Subcutaneous abdominal adipose tissue (tissue), 5 donors: ENCODE data around the gene HEPACAM.

Source experiments
- H3K27ac ChIP-seq: one replicate; pipeline ENCODE4 v1.7.0; 2013; ENCODE audit warnings: low read depth, mild to moderate bottlenecking, inconsistent platforms, low read length, moderate library complexity
- H3K27me3 ChIP-seq, 5 donors: one replicate each; pipeline ENCODE4 v1.7.0; 2013; ENCODE audit warnings: low read length in 5 of 5, inconsistent platforms in 1 of 5; ENCODE audit not compliant: control insufficient read depth in 5 of 5, insufficient read depth in 4 of 5
- H3K36me3 ChIP-seq, 5 donors: one replicate each; pipeline ENCODE4 v1.7.0; 2013; ENCODE audit warnings: low read length in 5 of 5; ENCODE audit not compliant: control insufficient read depth in 5 of 5, insufficient read depth in 5 of 5
- H3K4me1 ChIP-seq, 5 donors: one replicate each; pipeline ENCODE4 v1.7.0; 2013; ENCODE audit warnings: low read length in 5 of 5, mild to moderate bottlenecking in 3 of 5, moderate library complexity in 1 of 5; ENCODE audit not compliant: control insufficient read depth in 5 of 5, insufficient read depth in 5 of 5
- H3K4me3 ChIP-seq, 5 donors: one replicate each; pipeline ENCODE4 v1.7.0; 2013; ENCODE audit warnings: low read length in 5 of 5, low read depth in 1 of 5
- H3K9ac ChIP-seq, 5 donors: one replicate each; pipeline ENCODE4 v1.7.0; 2013; ENCODE audit warnings: low read length in 5 of 5, mild to moderate bottlenecking in 4 of 5, moderate library complexity in 3 of 5
- H3K9me3 ChIP-seq, 5 donors: one replicate each; pipeline ENCODE4 v1.7.0; 2013; ENCODE audit warnings: low read length in 5 of 5; ENCODE audit not compliant: control insufficient read depth in 5 of 5
- donor health status: healthy.
- donor health status: healthy.
- donor health status: healthy.
- donor health status: healthy.
- donor health status: healthy.

HEPACAM gene

DNA sequence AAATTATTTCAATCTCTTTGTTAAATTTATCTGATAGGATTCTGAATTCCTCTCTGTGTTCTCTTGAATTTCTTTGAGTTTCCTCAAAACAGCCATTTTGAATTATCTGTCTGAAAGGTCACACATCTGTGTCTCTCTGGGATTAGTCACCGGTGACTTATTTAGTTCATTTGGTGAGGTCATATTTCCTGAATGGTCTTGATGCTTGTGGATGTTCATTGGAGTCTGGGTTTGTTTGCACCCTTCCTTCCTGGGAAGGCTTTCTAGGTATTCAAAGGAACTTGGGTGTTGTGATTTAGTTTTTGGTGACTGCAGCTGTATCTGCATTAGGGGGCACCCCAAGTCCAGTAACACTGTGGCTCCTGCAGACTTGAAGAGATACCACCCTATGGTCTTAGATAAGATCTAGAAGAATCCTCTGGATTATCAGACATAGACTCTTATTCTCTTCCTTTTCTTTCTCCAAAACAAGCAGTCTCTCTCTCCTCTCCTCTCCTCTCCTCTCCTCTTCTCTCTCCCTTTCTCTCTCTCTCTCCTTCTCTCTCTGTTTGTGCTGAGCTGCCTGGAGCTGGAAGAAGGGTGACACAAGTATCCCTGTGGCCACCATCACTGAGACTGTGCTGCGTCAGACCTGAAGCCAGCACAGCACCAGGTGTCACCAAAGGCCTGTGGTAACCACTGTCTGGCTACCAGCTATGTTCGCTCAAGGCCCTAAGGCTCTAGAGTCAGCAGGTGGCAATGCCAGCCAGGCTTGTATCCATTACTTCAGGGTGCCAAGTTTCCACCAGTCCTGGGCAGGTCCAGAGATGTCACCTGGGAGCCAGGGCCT lies 20.1 kb downstream of the HEPACAM start:
- Histone ChIP-seq H3K9me3 (peaks cover 0 to 4% (median 0%) of the 10 kb centered on the region in 5 donors), H3K36me3 (no peaks in the 10 kb centered on the region), H3K27me3 (no peaks in the 10 kb centered on the region), H3K4me3 (no peak overlapping the region), H3K9ac (no peak overlapping the region), H3K27ac (no peak overlapping the region), H3K4me1 (peaks cover 0 to 10% (median 5%) of the 10 kb centered on the region in 5 donors)

DNA sequence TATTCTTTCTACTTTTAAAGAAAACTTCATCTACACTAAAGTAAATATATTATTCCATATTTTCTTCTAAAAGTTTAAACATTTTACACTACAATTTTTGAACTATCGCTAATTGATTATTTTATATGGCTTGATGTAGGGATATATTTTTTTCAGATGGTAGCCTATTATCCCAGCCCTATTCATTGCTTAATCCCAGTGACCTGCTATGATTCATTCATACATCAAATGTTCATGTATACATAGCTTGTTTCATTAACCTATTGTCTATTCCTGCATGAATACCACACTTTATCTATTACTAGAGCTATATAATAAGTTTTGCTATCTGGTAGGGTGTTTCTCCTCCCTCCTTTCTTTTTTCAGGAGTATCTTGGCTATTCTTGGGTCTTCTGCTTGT lies 33.2 kb downstream of the HEPACAM start:
- no peak overlapping the region for H3K9ac ChIP-seq
- H3K4me1 ChIP-seq, result peaks cover 14 to 42% (median 21%) of the 10 kb centered on the region in 5 donors
- H3K27ac ChIP-seq, result no peak overlapping the region

DNA sequence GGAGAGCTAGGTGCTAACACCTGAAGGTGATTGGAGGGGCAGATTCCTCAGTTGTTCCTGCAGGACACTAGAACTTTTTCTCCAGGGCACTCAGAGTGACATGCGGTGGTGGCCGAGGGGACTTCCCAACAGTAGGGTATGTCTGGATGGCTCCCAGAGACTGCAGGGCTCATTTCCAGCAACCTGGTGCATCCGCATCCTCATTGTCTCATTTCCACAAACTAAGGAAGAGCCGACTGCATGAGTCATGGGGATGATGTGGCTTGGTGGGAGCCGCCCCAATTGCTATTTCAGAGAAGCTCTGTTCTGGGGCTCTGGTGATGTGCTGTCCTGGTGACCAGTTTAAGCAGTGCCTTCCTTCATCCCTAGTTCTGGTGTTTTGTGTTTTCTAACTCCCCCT lies 35.4 kb downstream of the HEPACAM start:
- Histone ChIP-seq H3K27ac (peak overlapping the region; percentile 91), H3K4me3 (peak overlapping the region in 1 of 5 donors; percentile 19), H3K9ac (peak overlapping the region in 2 of 5 donors; percentile 48 to 67)

More for the DNA sequence above, 33.2 kb downstream of the HEPACAM start:
- Histone ChIP-seq H3K27me3 (no peaks in the 10 kb centered on the region), H3K9me3 (no peaks in the 10 kb centered on the region), H3K36me3 (no peaks in the 10 kb centered on the region), H3K4me3 (no peak overlapping the region)

GRCh38 chr11:124899383-124900145 lies 36.3 kb downstream of the HEPACAM start:
- H3K9ac ChIP-seq, result peak overlapping the region; percentile 1 to 54 (median 34)
- peaks cover 0 to 9% (median 3%) of the 10 kb centered on the region in 5 donors for H3K36me3 ChIP-seq
- H3K9me3 ChIP-seq, result no peaks in the 10 kb centered on the region
- H3K27ac ChIP-seq, result peak overlapping the region; percentile 91
- peaks cover 22 to 72% (median 50%) of the 10 kb centered on the region in 5 donors for H3K4me1 ChIP-seq
- H3K27me3 ChIP-seq, result no peaks in the 10 kb centered on the region
- H3K4me3 ChIP-seq, result no peak overlapping the region

More for the DNA sequence above, 35.4 kb downstream of the HEPACAM start:
- Histone ChIP-seq H3K4me1 (peaks cover 18 to 63% (median 41%) of the 10 kb centered on the region in 5 donors), H3K27me3 (no peaks in the 10 kb centered on the region), H3K9me3 (no peaks in the 10 kb centered on the region), H3K36me3 (peaks cover 0 to 8% (median 0%) of the 10 kb centered on the region in 5 donors)

- peak overlapping the region in 2 of 5 donors; percentile 2 to 85 for H3K4me3 ChIP-seq
- H3K27ac ChIP-seq, result peak overlapping the region; percentile 91
- H3K4me1 ChIP-seq, result peaks cover 24 to 81% (median 59%) of the 10 kb centered on the region in 5 donors
- H3K9ac ChIP-seq, result peak overlapping the region in 3 of 5 donors; percentile 5 to 95 (median 54)
- peaks cover 0 to 16% (median 8%) of the 10 kb centered on the region in 5 donors for H3K36me3 ChIP-seq
- H3K9me3 ChIP-seq, result no peaks in the 10 kb centered on the region
- H3K27me3 ChIP-seq, result no peaks in the 10 kb centered on the region
Measured at GRCh38 chr11:124898711-124899110, 37.1 kb downstream of the HEPACAM start.

- Histone ChIP-seq H3K9ac (peak overlapping the region; percentile 38 to 95 (median 60)), H3K27ac (peak overlapping the region; percentile 91), H3K4me3 (peak overlapping the region in 3 of 5 donors; percentile 74 to 85 (median 79)), H3K27me3 (no peaks in the 10 kb centered on the region), H3K9me3 (no peaks in the 10 kb centered on the region), H3K4me1 (peaks cover 28 to 85% (median 63%) of the 10 kb centered on the region in 5 donors), H3K36me3 (peaks cover 0 to 20% (median 12%) of the 10 kb centered on the region in 5 donors)
Measured at GRCh38 chr11:124898263-124898680, 37.6 kb downstream of the HEPACAM start.

DNA sequence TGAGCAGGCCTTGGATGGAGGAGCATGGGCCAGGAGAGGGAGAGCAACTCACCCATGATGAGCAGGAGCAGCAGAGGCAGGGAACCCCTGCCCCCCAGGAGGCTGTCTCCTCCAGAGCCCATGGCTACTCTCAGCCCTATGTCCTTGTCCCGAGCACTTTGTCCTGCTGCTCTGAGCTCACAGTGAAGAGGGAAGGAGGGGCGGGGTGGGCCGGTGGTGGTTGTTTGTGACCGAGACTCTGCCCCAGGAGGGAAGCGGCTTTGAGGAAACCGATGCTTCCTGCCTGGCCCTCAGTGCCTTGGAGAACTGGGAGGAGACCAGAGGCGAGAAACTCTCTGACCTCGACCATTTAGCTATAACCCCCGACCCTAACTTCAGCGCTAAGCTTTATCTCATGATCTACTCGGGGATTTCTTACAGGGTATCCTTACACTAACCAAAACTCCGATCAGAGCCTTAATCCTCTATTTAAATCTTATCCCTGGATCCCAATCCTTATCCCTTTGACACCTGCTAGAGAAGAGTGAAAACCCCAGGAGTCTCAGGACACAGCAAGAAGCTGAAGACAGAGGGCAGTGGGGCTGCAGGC lies 38.1 kb downstream of the HEPACAM start, which contains the start of gene ROBO4:
Gene ROBO4 (minus strand): TSS at position 192 of the 589 bp plus-strand sequence. CDS start 70 bp downstream, at position 122.
- peak within 1 kb of the TSS; percentile 91 for H3K27ac ChIP-seq
- no peaks in the 10 kb centered on the region for H3K9me3 ChIP-seq
- H3K4me3 ChIP-seq, result peak within 1 kb of the TSS; percentile 22 to 85 (median 76)
- H3K27me3 ChIP-seq, result no peaks in the 10 kb centered on the region
- H3K9ac ChIP-seq, result peak within 1 kb of the TSS; percentile 38 to 95 (median 67)
- H3K36me3 ChIP-seq, result peaks cover 0 to 23% (median 15%) of the 10 kb centered on the region in 5 donors
- peaks cover 33 to 90% (median 68%) of the 10 kb centered on the region in 5 donors for H3K4me1 ChIP-seq

- peak overlapping the region; percentile 18 to 95 (median 67) for H3K9ac ChIP-seq
- H3K4me3 ChIP-seq, result peak overlapping the region; percentile 22 to 85 (median 76)
- no peaks in the 10 kb centered on the region for H3K27me3 ChIP-seq
- peak overlapping the region; percentile 91 for H3K27ac ChIP-seq
- H3K4me1 ChIP-seq, result peaks cover 38 to 99% (median 77%) of the 10 kb centered on the region in 5 donors
- H3K36me3 ChIP-seq, result peaks cover 0 to 29% (median 15%) of the 10 kb centered on the region in 5 donors
- no peaks in the 10 kb centered on the region for H3K9me3 ChIP-seq
Measured at GRCh38 chr11:124896821-124897391, 38.9 kb downstream of the HEPACAM start.

- no peaks in the 10 kb centered on the region for H3K27me3 ChIP-seq
- H3K4me1 ChIP-seq, result peaks cover 43 to 100% (median 84%) of the 10 kb centered on the region in 5 donors
- H3K4me3 ChIP-seq, result peak overlapping the region; percentile 18 to 85 (median 74)
- peak overlapping the region in 4 of 5 donors; percentile 48 to 95 (median 64) for H3K9ac ChIP-seq
- H3K27ac ChIP-seq, result peak overlapping the region; percentile 91
- no peaks in the 10 kb centered on the region for H3K9me3 ChIP-seq
- peaks cover 0 to 36% (median 15%) of the 10 kb centered on the region in 5 donors for H3K36me3 ChIP-seq
Measured at GRCh38 chr11:124896071-124896750, 39.6 kb downstream of the HEPACAM start.
